Activated CD4-positive, alpha-beta T cell treated with anti-CD3 and anti-CD28 coated beads for 1 hour (primary cell): ENCODE measurements around the gene MACO1.
A peak's percentile ranks its signal among the peaks of the same experiment; 100 is the strongest.
"Not testable (repeated sequence)": the region's sequence is repeated elsewhere in the genome, so short reads cannot be mapped to it uniquely, and the experiment has no call there.

ENCODE experiments used
- DNase-seq: peaks from one replicate; pipeline ENCODE4 v3.0.0-alpha.2; 2020

The MACO1 gene

GRCh38 chr1:25492323-25492722 lies 61.6 kb downstream of the MACO1 start:
- no peak for DNase-seq

GRCh38 chr1:25494952-25495351 lies 64.3 kb downstream of the MACO1 start:
- no peak for DNase-seq

GRCh38 chr1:25500694-25501093 lies 70.0 kb downstream of the MACO1 start:
- no peak for DNase-seq

- DNase-seq, result no peak
Measured at GRCh38 chr1:25501235-25502058, 70.8 kb downstream of the MACO1 start.

DNA sequence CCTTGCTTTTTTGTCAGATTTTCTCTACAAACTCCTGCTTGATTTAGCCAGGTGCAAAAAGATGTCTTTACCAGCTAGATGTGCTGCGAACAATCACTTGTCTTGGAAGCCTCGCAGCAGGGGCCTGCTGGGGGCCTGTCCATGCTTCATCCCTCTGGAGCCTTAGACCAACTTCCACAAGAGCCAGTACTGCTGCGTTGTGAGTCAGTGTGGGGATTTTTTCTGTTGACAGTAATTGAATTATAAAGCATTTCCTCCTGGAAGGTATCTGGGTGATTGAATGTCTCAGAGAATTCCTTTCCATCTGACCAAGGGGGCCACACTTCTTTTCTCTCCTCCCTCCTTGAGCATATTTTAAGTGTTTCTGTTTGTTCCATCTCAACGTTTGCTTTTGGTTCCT lies 72.3 kb downstream of the MACO1 start:
- DNase-seq, result no peak

DNA sequence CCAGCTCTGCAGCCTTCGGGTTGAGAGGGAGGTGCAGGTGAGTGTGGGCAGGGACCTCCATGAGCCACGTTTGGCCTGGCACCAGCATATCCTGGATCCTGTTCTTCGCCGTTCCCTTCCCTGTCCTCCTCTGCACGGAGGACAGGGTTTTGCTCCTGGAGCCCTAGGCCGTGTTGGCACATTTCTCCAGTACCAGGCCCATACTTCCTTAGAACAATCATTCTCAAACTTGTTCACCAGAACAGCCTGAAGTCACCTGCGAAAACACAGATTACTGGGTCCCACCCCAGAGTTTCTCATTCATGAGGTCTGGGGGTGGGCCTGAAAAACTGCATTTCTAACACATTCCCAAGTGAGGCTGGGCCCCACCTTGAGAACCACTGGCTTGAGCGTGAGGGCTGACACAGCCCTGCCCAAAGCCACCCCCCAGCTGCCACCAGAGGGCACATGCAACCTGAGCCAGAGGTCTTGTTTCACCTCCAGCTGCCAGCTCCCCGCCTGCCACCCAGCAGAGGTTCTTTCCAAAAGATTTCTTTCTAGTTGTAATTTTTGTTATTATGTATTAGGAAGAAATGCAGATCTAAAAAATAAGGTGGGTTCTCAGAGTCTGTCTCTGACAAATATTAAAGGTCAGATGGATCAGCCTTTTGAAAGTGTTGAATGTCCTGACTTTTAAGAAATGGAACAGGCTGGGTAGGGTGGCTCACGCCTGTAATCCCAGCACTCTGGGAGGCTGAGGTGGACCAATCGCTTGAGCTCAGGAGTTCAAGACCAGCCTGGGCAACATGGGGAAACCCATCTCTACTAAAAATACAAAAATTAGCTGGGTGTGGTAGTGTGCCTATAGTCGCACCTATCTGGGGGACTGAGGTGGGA lies 73.1 kb downstream of the MACO1 start:
- DNase-seq, result peak; percentile 64

DNA sequence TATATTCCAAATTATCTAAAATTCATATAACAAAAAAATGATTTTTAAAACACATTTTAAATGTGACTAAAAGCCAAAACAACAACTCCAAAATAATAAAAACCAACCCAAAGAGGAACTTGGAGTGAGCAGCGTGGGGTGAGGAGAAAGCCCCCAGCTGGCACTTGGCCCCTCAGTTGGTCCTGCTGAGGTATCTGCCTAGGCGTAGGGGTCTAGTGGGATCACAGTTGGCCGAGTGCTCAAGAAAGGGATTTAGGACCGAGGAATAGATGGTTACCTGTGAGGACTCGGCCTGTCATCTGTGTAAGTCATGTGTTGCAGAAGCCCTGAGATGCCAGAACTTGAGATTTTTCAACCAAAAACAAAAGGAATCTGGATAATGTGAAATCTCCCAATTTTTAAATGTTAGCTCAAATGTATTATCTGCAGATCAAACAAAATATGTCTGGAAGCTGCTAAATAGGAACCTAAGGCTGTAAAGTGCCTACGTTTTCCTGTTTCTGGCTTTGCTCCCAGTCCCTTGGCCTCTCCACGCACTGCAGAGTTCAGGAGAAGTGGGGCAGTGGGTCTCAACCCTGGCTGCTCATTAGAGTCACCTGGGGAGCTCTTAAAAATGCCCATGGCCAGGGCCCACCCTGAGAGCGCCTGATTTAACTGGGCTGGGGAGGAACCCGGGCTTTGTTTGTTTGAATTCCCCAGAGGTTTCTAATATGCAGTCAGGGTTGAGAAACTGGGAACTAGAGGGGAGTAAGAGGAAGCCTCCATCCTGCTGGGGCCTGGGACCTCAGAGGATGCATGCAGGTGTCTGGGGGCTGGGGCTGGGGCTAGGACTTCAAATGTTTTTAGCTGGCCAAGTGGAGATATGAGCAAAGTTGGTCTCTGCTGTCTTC lies 74.3 kb downstream of the MACO1 start:
- no peak for DNase-seq

- DNase-seq, result no peak
Measured at GRCh38 chr1:25505656-25506385, 75.1 kb downstream of the MACO1 start.

GRCh38 chr1:25506566-25507463 lies 76.1 kb downstream of the MACO1 start:
- not testable (repeated sequence) for DNase-seq

GRCh38 chr1:25513666-25514065 lies 83.0 kb downstream of the MACO1 start:
- DNase-seq, result no peak

GRCh38 chr1:25515033-25515432 lies 84.3 kb downstream of the MACO1 start:
- no peak for DNase-seq

- DNase-seq, result no peak
Measured at GRCh38 chr1:25516686-25517085, 86.0 kb downstream of the MACO1 start.

DNA sequence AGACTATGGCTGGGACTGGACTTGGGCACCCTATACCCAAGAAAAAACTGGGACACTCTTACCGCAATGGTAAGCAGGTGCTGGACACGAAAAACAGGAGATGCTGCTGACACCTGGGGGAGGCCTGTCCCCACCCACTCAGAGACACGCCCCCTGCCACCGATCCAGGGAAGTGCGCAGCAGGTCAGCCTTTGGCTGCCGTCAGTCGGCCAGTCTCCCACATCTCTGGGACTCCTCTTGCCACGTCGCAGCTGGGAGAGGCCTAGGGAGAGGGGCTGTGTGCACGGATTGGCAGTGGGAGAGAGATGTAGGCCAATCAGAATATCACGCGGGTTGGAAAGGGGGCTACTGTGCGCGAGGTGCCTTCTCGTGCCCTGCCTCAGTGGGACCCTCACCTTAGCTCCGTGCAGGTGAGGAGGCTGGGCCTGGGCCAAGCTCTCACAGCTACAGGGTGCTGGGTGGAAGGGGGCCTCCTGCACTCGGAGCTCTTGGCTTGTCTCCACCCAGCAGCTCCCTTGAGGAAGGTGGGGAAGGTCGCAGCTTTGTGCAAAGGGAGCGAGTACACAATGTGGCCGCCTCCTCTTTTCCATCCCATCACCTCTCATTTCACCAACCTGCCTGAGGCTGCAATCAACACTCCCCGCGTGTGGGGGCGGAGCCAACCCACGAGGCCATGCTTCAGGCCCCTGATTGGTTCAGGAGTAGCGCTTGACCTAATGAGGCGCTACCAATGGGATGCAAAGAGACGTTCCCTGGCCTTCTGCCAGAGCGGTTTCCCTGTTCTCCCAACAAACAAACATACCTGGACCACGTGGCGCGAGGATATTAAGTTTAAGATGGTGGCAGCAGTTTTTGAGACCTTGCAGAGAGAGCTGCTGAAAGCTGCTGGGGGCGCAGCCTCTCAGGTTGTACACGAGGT lies 87.0 kb downstream of the MACO1 start:
- no peak for DNase-seq

- DNase-seq, result no peak
Measured at GRCh38 chr1:25519624-25520023, 88.9 kb downstream of the MACO1 start.

DNA sequence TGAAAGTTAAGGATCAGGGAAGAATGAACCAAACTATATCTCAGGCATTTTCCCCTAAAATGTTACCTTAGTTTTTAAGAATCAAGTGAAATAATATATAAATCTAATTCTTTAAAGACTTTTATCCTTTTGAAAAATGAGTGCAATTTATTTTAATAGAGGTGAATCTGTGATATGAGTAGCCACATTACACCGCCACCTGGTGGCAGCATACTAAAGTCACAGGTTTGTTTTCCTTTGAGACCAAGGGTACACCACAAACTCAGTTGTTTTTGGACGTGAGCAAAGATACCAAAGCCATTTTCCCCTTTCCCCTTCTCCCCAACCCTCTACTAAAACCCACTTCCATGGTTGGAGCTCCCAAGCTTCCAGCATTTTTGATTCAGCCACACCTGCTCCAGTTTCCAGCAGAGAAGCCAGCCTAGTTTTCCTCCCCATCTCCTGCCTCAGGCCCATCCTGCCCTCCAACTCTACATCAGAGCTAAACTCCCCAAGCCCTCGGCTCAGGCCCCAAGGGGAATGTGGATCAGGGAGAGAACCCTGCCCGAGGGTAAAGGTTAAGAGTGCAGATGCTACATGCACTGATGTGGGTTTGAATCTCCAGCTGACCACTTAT lies 89.9 kb downstream of the MACO1 start:
- DNase-seq, result peak; percentile 55

DNA sequence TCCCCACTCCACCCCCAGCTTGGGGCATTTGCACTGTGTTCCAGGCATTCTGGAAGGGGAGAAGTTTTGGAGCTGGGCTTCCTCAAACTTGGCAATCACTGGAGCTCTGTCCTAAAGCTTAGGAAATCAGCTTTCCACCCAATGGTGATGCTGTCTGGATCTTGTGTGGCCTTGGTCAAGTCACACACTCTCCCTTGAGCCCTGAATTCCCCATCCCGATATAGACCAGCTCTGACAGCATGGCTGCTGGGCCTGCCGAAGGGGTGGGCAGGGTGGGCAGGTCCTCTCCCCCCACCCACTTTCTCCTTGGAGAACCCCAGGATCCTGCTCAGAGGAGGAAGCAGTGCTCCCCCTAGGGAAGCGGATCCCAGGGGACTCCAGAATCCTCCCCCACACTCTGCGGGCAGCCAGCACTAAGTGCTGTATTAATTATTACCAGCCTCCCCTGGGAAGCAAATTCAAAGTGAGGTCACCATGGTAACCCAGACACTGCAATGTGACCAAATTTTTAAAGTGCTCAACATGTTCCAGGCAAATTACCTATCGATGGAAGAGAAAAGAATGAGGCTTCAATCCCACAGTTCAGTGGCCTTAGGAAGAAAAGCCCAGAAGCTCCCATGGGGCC lies 91.4 kb downstream of the MACO1 start:
- no peak for DNase-seq

DNA sequence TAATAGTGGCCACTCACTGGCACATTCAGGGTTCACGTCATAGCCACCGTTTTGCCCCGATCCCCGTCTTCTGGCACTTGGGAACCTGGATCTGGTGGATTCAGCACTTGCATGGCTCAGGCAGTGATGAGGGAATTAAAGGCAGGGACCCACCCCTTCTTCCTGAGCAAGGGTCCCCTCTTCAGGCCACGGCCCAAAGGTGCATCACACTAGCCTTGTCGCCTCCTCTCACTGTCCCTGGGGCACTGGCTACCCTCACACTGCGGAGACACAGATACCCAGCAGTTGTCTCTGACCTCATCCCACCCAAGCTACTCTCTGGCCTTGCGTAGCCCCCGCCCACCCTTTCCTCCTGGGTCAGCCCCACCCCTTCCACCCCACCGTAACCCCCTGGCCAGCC lies 92.8 kb downstream of the MACO1 start:
- DNase-seq, result no peak

- DNase-seq, result no peak
Measured at GRCh38 chr1:25524568-25525360, 94.1 kb downstream of the MACO1 start.
